Measurements from ENCODE around the gene TIMP2. TPM values are rescaled to one million over a fixed set of nuclear protein-coding genes. Genes with fewer than 3 reads are reported as not detected.

TIMP2 gene
- total RNA-seq, 4 donors from 2014 or later, result 139 to 161 (median 150) TPM

Other genes starting within 250 kb of the TIMP2 start
- gene CYTH1, start 143.1 kb downstream of the TIMP2 start, total RNA-seq, result 100 to 1,000 TPM in 2 of 4 donors, 10 to 100 TPM in 2; 50.0 to 139 (median 83.7) TPM
- gene USP36, start 84.6 kb downstream of the TIMP2 start, total RNA-seq, result 100 to 1,000 TPM in 2 of 4 donors, 10 to 100 TPM in 2; 32.5 to 162 (median 86.7) TPM
- 10 to 100 TPM in 1 of 4 donors, 1 to 10 TPM in 3; 2.7 to 11.8 (median 5.5) TPM for gene CEP295NL, start 22.2 kb downstream of the TIMP2 start, total RNA-seq
- 100 to 1,000 TPM; 325 to 516 (median 441) TPM for gene LGALS3BP, start 54.5 kb upstream of the TIMP2 start, total RNA-seq
- 10 to 100 TPM; 24.0 to 34.8 (median 30.3) TPM for gene CANT1, start 84.4 kb upstream of the TIMP2 start, total RNA-seq
- gene C1QTNF1, start 98.8 kb upstream of the TIMP2 start, total RNA-seq, result 100 to 1,000 TPM; 110 to 438 (median 388) TPM
- gene ENGASE, start 149.4 kb upstream of the TIMP2 start, total RNA-seq, result 10 to 100 TPM; 12.2 to 52.3 (median 22.2) TPM